WERI-Rb-1 (cell line): ENCODE results near the gene TEX261.

Experiments
- DNase-seq: peaks from one replicate; pipeline ENCODE4 v3.0.0-alpha.2; 2020
- H3K27ac ChIP-seq: fragments of 250-450 bp; sonication (Bioruptor Pico); 2 replicates; pipeline ENCODE4 v1.5.1; 2020; ENCODE audit warnings: mild to moderate bottlenecking, moderate library complexity
- H3K27me3 ChIP-seq: fragments of 250-450 bp; sonication (Bioruptor Pico); 2 replicates; pipeline ENCODE4 v1.5.1; 2021; ENCODE audit warnings: mild to moderate bottlenecking, low read depth, moderate library complexity; ENCODE audit not compliant: insufficient read depth, severe bottlenecking
- H3K36me3 ChIP-seq: fragments of 250-450 bp; sonication (Bioruptor Pico); 2 replicates; pipeline ENCODE4 v1.5.1; 2020; ENCODE audit warnings: mild to moderate bottlenecking, moderate library complexity
- H3K4me3 ChIP-seq: 2 replicates; pipeline ENCODE4 v1.5.1; 2011; ENCODE audit warnings: low read depth, mild to moderate bottlenecking, control low read depth, low read length
- H3K9me3 ChIP-seq: fragments of 250-450 bp; sonication (Bioruptor Pico); 2 replicates; pipeline ENCODE4 v1.5.1; 2021; ENCODE audit warnings: mild to moderate bottlenecking, moderate library complexity; ENCODE audit not compliant: severe bottlenecking
- CTCF ChIP-seq: IDR thresholded peaks from 2 replicates; pipeline ENCODE4 v1.5.1; 2011; ENCODE audit warnings: low read depth, mild to moderate bottlenecking, control low read depth, inconsistent platforms, low read length

TEX261 gene

GRCh38 chr2:70954886-70955285, 39.8 kb downstream of the TEX261 start:
- no peak for TF ChIP-seq CTCF
- no peak for DNase-seq
- H3K27me3 ChIP-seq: no peaks in the 10 kb centered on the region
- no peak overlapping the region for H3K27ac ChIP-seq
- no peak overlapping the region for H3K4me3 ChIP-seq
- no peaks in the 10 kb centered on the region for H3K9me3 ChIP-seq
- no peaks in the 10 kb centered on the region for H3K36me3 ChIP-seq

- H3K36me3 ChIP-seq: no peaks in the 10 kb centered on the region
- H3K4me3 ChIP-seq: no peak overlapping the region
- no peaks in the 10 kb centered on the region for H3K9me3 ChIP-seq
- DNase-seq: no peak
- H3K27me3 ChIP-seq: peaks cover 12% of the 10 kb centered on the region
- TF ChIP-seq CTCF: no peak
- no peak overlapping the region for H3K27ac ChIP-seq
Observed at GRCh38 chr2:70949086-70949485, 45.6 kb downstream of the TEX261 start.

- TF ChIP-seq CTCF: peak; percentile 97
- H3K4me3 ChIP-seq: peak overlapping the region; percentile 41
- H3K27me3 ChIP-seq: peaks cover 12% of the 10 kb centered on the region
- no peak overlapping the region for H3K27ac ChIP-seq
- no peaks in the 10 kb centered on the region for H3K9me3 ChIP-seq
- no peaks in the 10 kb centered on the region for H3K36me3 ChIP-seq
- peak; percentile 91 for DNase-seq
Observed at GRCh38 chr2:70948337-70949003, 46.2 kb downstream of the TEX261 start.

- no peak for TF ChIP-seq CTCF
- Histone ChIP-seq H3K27me3 (peaks cover 12% of the 10 kb centered on the region), H3K9me3 (no peaks in the 10 kb centered on the region), H3K4me3 (peak overlapping the region; percentile 41), H3K36me3 (no peaks in the 10 kb centered on the region), H3K27ac (no peak overlapping the region)
- no peak for DNase-seq
Observed at GRCh38 chr2:70947556-70948184, 47.0 kb downstream of the TEX261 start.

- Histone ChIP-seq H3K27ac (no peak overlapping the region), H3K9me3 (no peaks in the 10 kb centered on the region), H3K27me3 (peaks cover 12% of the 10 kb centered on the region), H3K36me3 (no peaks in the 10 kb centered on the region), H3K4me3 (no peak overlapping the region)
- peak; percentile 76 for TF ChIP-seq CTCF
- peak; percentile 79 for DNase-seq
Observed at GRCh38 chr2:70946832-70947442, 47.7 kb downstream of the TEX261 start.
